OCI-LY3 (cell line): Measurements from ENCODE around the gene KRTAP5-9.
"Not testable (repeated sequence)": the region's sequence is repeated elsewhere in the genome, so short reads cannot be mapped to it uniquely, and the experiment has no call there.

Experiments used
- H2AFZ ChIP-seq: fragments of 200-600, 300-600 bp; shearing (Covaris generic); 2 replicates; pipeline ENCODE4 v1.6.0; 2014; ENCODE audit warnings: antibody characterized with exemption, low read depth, low read length
- H3K27ac ChIP-seq: fragments of 200-600, 300-600 bp; sonication (generic); 2 replicates; pipeline ENCODE4 v1.5.1; 2014; ENCODE audit warnings: mild to moderate bottlenecking, low read length, moderate library complexity, mixed read lengths
- H3K27me3 ChIP-seq: fragments of 200-600, 300-600 bp; sonication (generic); 2 replicates; pipeline ENCODE4 v1.6.1; 2014; ENCODE audit warnings: low read depth, low read length, mixed read lengths
- H3K36me3 ChIP-seq: fragments of 200-600, 300-600 bp; sonication (generic); replicated peaks from 2 replicates; pipeline ENCODE3; 2014; ENCODE audit warnings: low read depth, low read length, mixed read lengths
- H3K4me1 ChIP-seq: fragments of 300-600, 200-600 bp; sonication (generic); 2 replicates; pipeline ENCODE4 v1.6.1; 2014; ENCODE audit warnings: low read length, mixed read lengths
- H3K4me2 ChIP-seq: fragments of 200-600, 300-600 bp; sonication (generic); 2 replicates; pipeline ENCODE4 v1.6.1; 2014; ENCODE audit warnings: low read length, mixed read lengths
- H3K4me3 ChIP-seq: fragments of 300-600, 200-600 bp; sonication (generic); 2 replicates; pipeline ENCODE4 v1.5.1; 2014; ENCODE audit warnings: antibody characterized with exemption, mild to moderate bottlenecking, low read length, moderate library complexity
- H3K79me2 ChIP-seq: fragments of 300-600, 200-600 bp; shearing (Covaris generic); 2 replicates; pipeline ENCODE4 v1.6.1; 2014; ENCODE audit warnings: mild to moderate bottlenecking, low read length, mixed read lengths
- H3K9ac ChIP-seq: fragments of 300-600, 200-600 bp; shearing (Covaris generic); 2 replicates; pipeline ENCODE4 v1.6.0; 2014; ENCODE audit warnings: mild to moderate bottlenecking, low read length, moderate library complexity
- H3K9me3 ChIP-seq: fragments of 200-600, 300-600 bp; shearing (Covaris generic); 2 replicates; pipeline ENCODE4 v1.6.1; 2014; ENCODE audit warnings: low read length, mixed read lengths; ENCODE audit not compliant: insufficient read depth
- H4K20me1 ChIP-seq: fragments of 200-600, 300-600 bp; sonication (generic); 2 replicates; pipeline ENCODE4 v1.6.1; 2016; ENCODE audit warnings: low read length, mixed read lengths; ENCODE audit not compliant: insufficient read depth
- CTCF ChIP-seq: fragments of 200-600, 300-600 bp; sonication (generic); IDR thresholded peaks from 2 replicates; pipeline ENCODE4 v1.5.1; 2014; ENCODE audit warnings: antibody characterized with exemption, low read length, low read depth
- EZH2phosphoT487 ChIP-seq: fragments of 200-600 bp; shearing (Covaris generic); IDR thresholded peaks from 2 replicates; pipeline ENCODE4 v1.6.1; 2018; ENCODE audit warnings: antibody characterized with exemption, mixed run types, low read depth

Gene KRTAP5-9

GRCh38 chr11:71563406-71563805 lies 15.2 kb downstream of the KRTAP5-9 start:
- TF ChIP-seq CTCF (peak; percentile 89), EZH2phosphoT487 (no peak)
- H3K36me3 ChIP-seq = no peaks in the 10 kb centered on the region
- no peak overlapping the region for H3K27ac ChIP-seq
- H2AFZ ChIP-seq = no peak overlapping the region
- no peaks in the 10 kb centered on the region for H3K4me1 ChIP-seq
- no peak overlapping the region for H3K4me3 ChIP-seq
- H3K9me3 ChIP-seq = no peaks in the 10 kb centered on the region
- no peaks in the 10 kb centered on the region for H3K79me2 ChIP-seq
- peaks cover 42% of the 10 kb centered on the region for H3K27me3 ChIP-seq
- H3K4me2 ChIP-seq = no peak overlapping the region
- no peak overlapping the region for H3K9ac ChIP-seq
- H4K20me1 ChIP-seq = no peaks in the 10 kb centered on the region

DNA sequence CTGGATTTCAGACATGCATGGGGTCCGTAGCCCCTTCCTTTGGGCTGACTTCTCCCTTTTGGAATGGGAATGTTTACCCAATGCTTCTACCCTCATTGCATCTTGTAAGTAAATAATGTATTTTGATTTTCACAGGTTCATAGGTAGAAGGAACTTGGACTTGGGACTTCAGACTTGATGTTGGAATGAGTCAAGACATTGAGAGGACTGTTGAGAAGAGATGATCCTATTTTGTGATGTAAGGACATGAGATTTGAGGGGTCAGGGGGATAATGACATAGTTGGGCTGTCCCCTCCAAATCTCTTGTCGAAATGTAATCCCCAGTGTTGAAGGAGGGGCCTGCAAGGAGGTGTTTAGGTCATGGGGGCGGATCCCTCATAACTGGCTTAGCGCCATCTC lies 16.2 kb downstream of the KRTAP5-9 start:
- no peak overlapping the region for H3K4me3 ChIP-seq
- H3K36me3 ChIP-seq = no peaks in the 10 kb centered on the region
- no peak for TF ChIP-seq CTCF
- no peak for TF ChIP-seq EZH2phosphoT487
- no peak overlapping the region for H2AFZ ChIP-seq
- no peak overlapping the region for H3K4me2 ChIP-seq
- no peaks in the 10 kb centered on the region for H3K4me1 ChIP-seq
- no peaks in the 10 kb centered on the region for H3K79me2 ChIP-seq
- H3K27ac ChIP-seq = no peak overlapping the region
- H3K9ac ChIP-seq = no peak overlapping the region
- peaks cover 46% of the 10 kb centered on the region for H3K27me3 ChIP-seq
- no peaks in the 10 kb centered on the region for H3K9me3 ChIP-seq
- H4K20me1 ChIP-seq = no peaks in the 10 kb centered on the region

DNA sequence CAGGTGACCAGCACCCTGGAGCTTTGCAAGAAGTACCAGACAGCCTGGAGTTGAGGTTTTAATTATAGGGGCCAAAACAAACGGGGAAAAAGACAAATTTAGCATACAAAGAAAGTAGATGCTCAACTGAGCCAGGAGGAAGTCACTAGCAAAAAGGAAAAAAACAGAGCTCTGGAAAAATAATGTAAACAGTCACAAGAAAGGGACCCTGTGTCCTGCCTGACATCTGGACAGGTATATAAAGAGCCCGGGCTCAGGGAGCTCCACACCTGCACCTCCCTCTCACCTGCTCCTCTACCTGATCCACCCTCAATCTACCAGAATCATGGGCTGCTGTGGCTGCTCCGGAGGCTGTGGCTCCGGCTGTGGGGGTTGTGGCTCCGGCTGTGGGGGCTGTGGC lies 17.0 kb downstream of the KRTAP5-9 start, which contains the start of gene KRTAP5-10:
Gene KRTAP5-10 (plus strand): TSS at position 301 of the 400 bp plus-strand sequence. CDS start 25 bp downstream, at position 326.
- no peak for TF ChIP-seq EZH2phosphoT487
- no peak for TF ChIP-seq CTCF

GRCh38 chr11:71566081-71566620 lies 17.9 kb downstream of the KRTAP5-9 start:
- Histone ChIP-seq H3K9ac (no peak overlapping the region), H3K27me3 (peaks cover 44% of the 10 kb centered on the region)

More for the DNA sequence above, 17.0 kb downstream of the KRTAP5-9 start, which contains the start of gene KRTAP5-10:
- H3K27me3 ChIP-seq = peaks cover 46% of the 10 kb centered on the region
- H3K4me1 ChIP-seq = no peaks in the 10 kb centered on the region
- H3K9me3 ChIP-seq = no peaks in the 10 kb centered on the region
- H3K36me3 ChIP-seq = no peaks in the 10 kb centered on the region
- no peak within 1 kb of the TSS for H2AFZ ChIP-seq
- H3K27ac ChIP-seq = no peak within 1 kb of the TSS
- no peak within 1 kb of the TSS for H3K4me2 ChIP-seq
- no peaks in the 10 kb centered on the region for H3K79me2 ChIP-seq
- H4K20me1 ChIP-seq = no peaks in the 10 kb centered on the region
- no peak within 1 kb of the TSS for H3K4me3 ChIP-seq
- H3K9ac ChIP-seq = no peak within 1 kb of the TSS

GRCh38 chr11:71566626-71567599 lies 18.7 kb downstream of the KRTAP5-9 start:
- H3K4me2 ChIP-seq, H2AFZ ChIP-seq, H3K9me3 ChIP-seq: not testable (repeated sequence)

More at GRCh38 chr11:71566081-71566620, 17.9 kb downstream of the KRTAP5-9 start:
- Histone ChIP-seq H3K9me3 (no peaks in the 10 kb centered on the region), H3K4me1 (no peaks in the 10 kb centered on the region), H3K4me2 (no peak overlapping the region), H2AFZ (no peak overlapping the region), H3K79me2 (no peaks in the 10 kb centered on the region), H4K20me1 (no peaks in the 10 kb centered on the region), H3K36me3 (no peaks in the 10 kb centered on the region), H3K27ac (no peak overlapping the region), H3K4me3 (no peak overlapping the region)
- TF ChIP-seq EZH2phosphoT487 (no peak), CTCF (no peak)

DNA sequence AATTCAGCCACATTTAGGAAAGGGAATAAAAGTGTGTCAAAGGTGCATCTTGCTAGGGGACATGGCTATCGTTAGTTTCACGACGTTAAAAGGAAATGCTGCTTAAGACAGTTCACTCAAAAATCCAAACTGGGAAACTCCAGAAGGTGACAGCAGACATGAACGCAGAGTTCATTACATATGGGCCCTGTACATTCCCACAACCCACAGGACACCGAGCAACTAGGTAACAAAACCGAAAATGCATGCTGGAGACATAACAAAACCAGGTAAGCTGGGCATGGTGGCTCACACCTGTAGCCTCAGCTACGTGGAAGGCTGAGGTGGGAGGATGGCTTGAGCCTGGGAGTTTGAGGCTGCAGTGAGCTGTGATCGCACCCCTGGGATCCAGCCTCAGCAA lies 19.4 kb downstream of the KRTAP5-9 start:
- H3K27me3 ChIP-seq = peaks cover 31% of the 10 kb centered on the region
- not testable (repeated sequence) for H3K36me3 ChIP-seq, H3K9me3 ChIP-seq, H3K4me3 ChIP-seq, H2AFZ ChIP-seq, H4K20me1 ChIP-seq, H3K4me1 ChIP-seq, H3K9ac ChIP-seq, H3K27ac ChIP-seq, H3K4me2 ChIP-seq, H3K79me2 ChIP-seq

More at GRCh38 chr11:71566626-71567599, 18.7 kb downstream of the KRTAP5-9 start:
- not testable (repeated sequence) for H4K20me1 ChIP-seq, H3K36me3 ChIP-seq, H3K4me1 ChIP-seq, H3K9ac ChIP-seq, H3K4me3 ChIP-seq, H3K79me2 ChIP-seq, H3K27ac ChIP-seq
- peaks cover 37% of the 10 kb centered on the region for H3K27me3 ChIP-seq
